ENCODE results near the gene FOCAD. TPM values are rescaled to one million over a fixed set of nuclear protein-coding genes. Genes with fewer than 3 reads are reported as not detected.

The FOCAD gene
- total RNA-seq, 1 experiment from 2014 or later: 40.7 TPM

DNA sequence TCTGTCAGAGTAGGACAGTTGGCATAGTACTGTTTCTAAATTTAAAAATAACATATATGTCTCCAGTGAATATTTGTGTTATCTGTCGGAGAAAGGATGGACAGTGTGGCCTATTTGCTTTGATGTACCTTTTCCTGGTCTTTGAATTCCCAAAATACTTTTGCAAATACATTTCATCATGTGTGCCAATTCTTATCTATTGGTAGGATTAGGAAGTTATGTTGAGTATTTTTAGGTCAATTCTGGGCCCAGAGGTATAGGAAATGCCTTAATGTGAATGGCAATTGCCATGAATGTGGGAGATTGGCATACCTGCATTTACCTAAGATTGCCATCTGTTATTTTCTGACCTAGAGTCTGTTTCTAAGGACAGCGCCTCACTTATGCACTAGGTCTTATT lies 5.8 kb downstream of the FOCAD start:
- Histone ChIP-seq H3K9ac (ENCODE audit: low read length) (no peak overlapping the region), H3K4me2 (ENCODE audit: low read length) (no peak overlapping the region), H3K79me2 (ENCODE audit: insufficient read depth, low read length) (peaks cover 88% of the 10 kb centered on the region), H3K9me2 (ENCODE audit: insufficient read depth) (no peaks in the 10 kb centered on the region), H3K36me3 (ENCODE audit: control insufficient read depth in 1 of 2, insufficient read depth in 2 of 2, low read length in 2 of 2) (no peaks in the 10 kb centered on the region), H3K4me1 (ENCODE audit: control insufficient read depth in 1 of 2, insufficient read depth in 2 of 2, low read length in 2 of 2) (peaks cover 7 to 10% of the 10 kb centered on the region in 2 experiments), H2AFZ (ENCODE audit: low read depth, low read length, poor library complexity, severe bottlenecking) (no peak overlapping the region), H3K9me3 (ENCODE audit: control insufficient read depth in 1 of 2, insufficient read depth in 1 of 2, low read depth in 1 of 2, low read length in 2 of 2) (no peaks in the 10 kb centered on the region), H3K27ac (ENCODE audit: low read depth, low read length) (no peak overlapping the region), H4K20me1 (ENCODE audit: insufficient read depth) (no peaks in the 10 kb centered on the region; the same call in 1 of the 2 replicates), H3K4me3 (replicated peaks in 1 of 2; ENCODE audit: low read depth in 1 of 2, low read length in 2 of 2) (no peak overlapping the region), H3K27me3 (ENCODE audit: insufficient read depth, low read length) (no peaks in the 10 kb centered on the region)
- POLR2A ChIA-PET: no interaction called here
- BruUV-seq (replicated peaks): no TSS peak
- ATAC-seq (no peak), DNase-seq (ENCODE audit: low read depth, low spot score) (no peak)
- TF ChIP-seq, protein P1, sequence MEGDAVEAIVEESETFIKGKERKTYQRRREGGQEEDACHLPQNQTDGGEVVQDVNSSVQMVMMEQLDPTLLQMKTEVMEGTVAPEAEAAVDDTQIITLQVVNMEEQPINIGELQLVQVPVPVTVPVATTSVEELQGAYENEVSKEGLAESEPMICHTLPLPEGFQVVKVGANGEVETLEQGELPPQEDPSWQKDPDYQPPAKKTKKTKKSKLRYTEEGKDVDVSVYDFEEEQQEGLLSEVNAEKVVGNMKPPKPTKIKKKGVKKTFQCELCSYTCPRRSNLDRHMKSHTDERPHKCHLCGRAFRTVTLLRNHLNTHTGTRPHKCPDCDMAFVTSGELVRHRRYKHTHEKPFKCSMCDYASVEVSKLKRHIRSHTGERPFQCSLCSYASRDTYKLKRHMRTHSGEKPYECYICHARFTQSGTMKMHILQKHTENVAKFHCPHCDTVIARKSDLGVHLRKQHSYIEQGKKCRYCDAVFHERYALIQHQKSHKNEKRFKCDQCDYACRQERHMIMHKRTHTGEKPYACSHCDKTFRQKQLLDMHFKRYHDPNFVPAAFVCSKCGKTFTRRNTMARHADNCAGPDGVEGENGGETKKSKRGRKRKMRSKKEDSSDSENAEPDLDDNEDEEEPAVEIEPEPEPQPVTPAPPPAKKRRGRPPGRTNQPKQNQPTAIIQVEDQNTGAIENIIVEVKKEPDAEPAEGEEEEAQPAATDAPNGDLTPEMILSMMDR (IDR thresholded peaks at IDR 0.05 in 2 of 3, conservative IDR thresholded peaks at IDR 0.05 in 1 of 3; ENCODE audit: borderline replicate concordance in 1 of 3, insufficient read depth in 1 of 3, low read depth in 2 of 3, low read length in 2 of 3): no peak
- TF ChIP-seq SP1 (IDR thresholded peaks at IDR 0.05; ENCODE audit: low read depth): no peak
- no peak for TF ChIP-seq POLR2AphosphoS5 (IDR thresholded peaks at IDR 0.05; ENCODE audit: low read depth, low read length)
- TF ChIP-seq ZNF274 (IDR thresholded peaks at IDR 0.05; ENCODE audit: low read depth, low read length): no peak
- TF ChIP-seq JUND (IDR thresholded peaks at IDR 0.05): no peak
- TF ChIP-seq ATF3 (IDR thresholded peaks at IDR 0.05): no peak
- TF ChIP-seq SRF (IDR thresholded peaks at IDR 0.05; ENCODE audit: low read depth): no peak
- no peak for TF ChIP-seq CBX3 (IDR thresholded peaks at IDR 0.05; ENCODE audit: low read depth)
- intact Hi-C loops (cut with micrococcal nuclease): no loop called here
- CTCF ChIA-PET: no interaction called here
- RAD21 ChIA-PET (ENCODE audit: low non-redundant PET in 1 of 2, low total read pairs in 2 of 2, uncharacterized antibody in 2 of 2, unreplicated experiment in 2 of 2): no interaction called here

- Histone ChIP-seq H2AFZ (ENCODE audit: low read depth, low read length, poor library complexity, severe bottlenecking) (no peak overlapping the region), H3K79me2 (ENCODE audit: insufficient read depth, low read length) (peaks cover 63% of the 10 kb centered on the region), H3K36me3 (ENCODE audit: control insufficient read depth in 1 of 2, insufficient read depth in 2 of 2, low read length in 2 of 2) (no peaks in the 10 kb centered on the region), H3K4me2 (ENCODE audit: low read length) (no peak overlapping the region), H3K9me3 (ENCODE audit: control insufficient read depth in 1 of 2, insufficient read depth in 1 of 2, low read depth in 1 of 2, low read length in 2 of 2) (no peaks in the 10 kb centered on the region), H3K4me3 (replicated peaks in 1 of 2; ENCODE audit: low read depth in 1 of 2, low read length in 2 of 2) (no peak overlapping the region), H3K27me3 (ENCODE audit: insufficient read depth, low read length) (no peaks in the 10 kb centered on the region), H4K20me1 (ENCODE audit: insufficient read depth) (no peaks in the 10 kb centered on the region; the same call in 1 of the 2 replicates), H3K27ac (ENCODE audit: low read depth, low read length) (no peak overlapping the region), H3K9ac (ENCODE audit: low read length) (no peak overlapping the region), H3K9me2 (ENCODE audit: insufficient read depth) (no peaks in the 10 kb centered on the region), H3K4me1 (ENCODE audit: control insufficient read depth in 1 of 2, insufficient read depth in 2 of 2, low read length in 2 of 2) (no peaks in the 10 kb centered on the region)
- no TSS peak for BruUV-seq (replicated peaks)
- intact Hi-C loops (cut with micrococcal nuclease): no loop called here
- ATAC-seq (no peak), DNase-seq (ENCODE audit: low read depth, low spot score) (no peak)
- ChIA-PET CTCF (no interaction called here), RAD21 (ENCODE audit: low non-redundant PET in 1 of 2, low total read pairs in 2 of 2, uncharacterized antibody in 2 of 2, unreplicated experiment in 2 of 2) (no interaction called here), POLR2A (no interaction called here)
- no peak for TF ChIP-seq ZBTB33 (IDR thresholded peaks at IDR 0.05; ENCODE audit: extremely low read depth, insufficient replicate concordance, low read length)
- TF ChIP-seq, protein P1 (IDR thresholded peaks at IDR 0.05 in 2 of 3, conservative IDR thresholded peaks at IDR 0.05 in 1 of 3; ENCODE audit: borderline replicate concordance in 1 of 3, insufficient read depth in 1 of 3, low read depth in 2 of 3, low read length in 2 of 3): no peak
- TF ChIP-seq ATF3 (IDR thresholded peaks at IDR 0.05): no peak
- TF ChIP-seq SP1 (IDR thresholded peaks at IDR 0.05; ENCODE audit: low read depth): no peak
- no peak for TF ChIP-seq CEBPB (IDR thresholded peaks at IDR 0.05; ENCODE audit: low read depth)
- no peak for TF ChIP-seq POLR2A (IDR thresholded peaks at IDR 0.05; ENCODE audit: borderline replicate concordance, extremely low read depth, insufficient read depth, insufficient read length)
- TF ChIP-seq EZH2phosphoT487 (IDR thresholded peaks at IDR 0.05; ENCODE audit: borderline replicate concordance): no peak
- TF ChIP-seq ELF1 (IDR thresholded peaks at IDR 0.05; ENCODE audit: borderline replicate concordance, low read depth): no peak
- TF ChIP-seq SRF (IDR thresholded peaks at IDR 0.05; ENCODE audit: low read depth): no peak
- TF ChIP-seq ZNF274 (IDR thresholded peaks at IDR 0.05; ENCODE audit: low read depth, low read length): no peak
- no peak for TF ChIP-seq JUND (IDR thresholded peaks at IDR 0.05)
Observed at GRCh38 chr9:20692554-20692953, 8.5 kb downstream of the FOCAD start.

All from HCT116 (cell line).